GM10266 (cell line): ENCODE data around the gene C16orf89.

Experiments used
- DNase-seq: peaks from one replicate; pipeline ENCODE4 v3.0.0; 2012; ENCODE audit errors: extremely low spot score
- CTCF ChIP-seq: IDR thresholded peaks from 2 replicates; pipeline ENCODE4 v1.5.1; 2012; ENCODE audit warnings: mild to moderate bottlenecking, low read depth; ENCODE audit not compliant: control insufficient read depth, insufficient read depth; ENCODE audit errors: missing control alignments

C16orf89 gene

GRCh38 chr16:5002699-5003143, 63.0 kb downstream of the C16orf89 start:
- TF ChIP-seq CTCF: no peak
- DNase-seq: no peak

- DNase-seq: no peak
- no peak for TF ChIP-seq CTCF
Measured at GRCh38 chr16:5001986-5002385, 63.8 kb downstream of the C16orf89 start.

- TF ChIP-seq CTCF: no peak
- DNase-seq: no peak
Measured at GRCh38 chr16:5001571-5001970, 64.2 kb downstream of the C16orf89 start.

GRCh38 chr16:5000573-5001001, 65.2 kb downstream of the C16orf89 start:
- TF ChIP-seq CTCF: no peak
- DNase-seq: no peak

GRCh38 chr16:4994719-4995434, 70.9 kb downstream of the C16orf89 start:
- TF ChIP-seq CTCF: no peak
- DNase-seq: no peak
